Activated CD4-positive, alpha-beta T cell treated with anti-CD3 and anti-CD28 coated beads, Interleukin-2, amount 50 U/mL, for 1 hour (primary cell): ENCODE data around the gene KLHDC9.
A peak's percentile ranks its signal among the peaks of the same experiment; 100 is the strongest.
"Not testable (repeated sequence)": the region's sequence is repeated elsewhere in the genome, so short reads cannot be mapped to it uniquely, and the experiment has no call there.

Source experiments
- DNase-seq: peaks from one replicate; pipeline ENCODE4 v3.0.0-alpha.2; 2020

KLHDC9 gene

GRCh38 chr1:161098210-161099068 is at the start of gene KLHDC9:
KLHDC9 (plus strand) TSS chr1:161098361; CDS start chr1:161098536, 175 bp downstream.
- DNase-seq, result peak; percentile 48

GRCh38 chr1:161048949-161049722 is 49.0 kb upstream of the KLHDC9 start:
- no peak for DNase-seq

- no peak for DNase-seq
These were observed 46.9 kb upstream of the KLHDC9 start for GRCh38 chr1:161051219-161051618.

- DNase-seq, result no peak
These were observed 45.3 kb upstream of the KLHDC9 start for GRCh38 chr1:161052899-161053298.

GRCh38 chr1:161054232-161054631 is 43.9 kb upstream of the KLHDC9 start:
- no peak for DNase-seq

- DNase-seq, result no peak
These were observed 43.4 kb upstream of the KLHDC9 start for GRCh38 chr1:161054805-161055204.

GRCh38 chr1:161059293-161059692 is 38.9 kb upstream of the KLHDC9 start:
- DNase-seq, result no peak

GRCh38 chr1:161061419-161061818 is 36.7 kb upstream of the KLHDC9 start:
- DNase-seq, result no peak

GRCh38 chr1:161063936-161064335 is 34.2 kb upstream of the KLHDC9 start:
- not testable (repeated sequence) for DNase-seq

- DNase-seq, result not testable (repeated sequence)
These were observed 32.5 kb upstream of the KLHDC9 start for GRCh38 chr1:161065681-161066080.

GRCh38 chr1:161066694-161067093 is 31.5 kb upstream of the KLHDC9 start:
- no peak for DNase-seq

GRCh38 chr1:161068306-161069234 is 29.6 kb upstream of the KLHDC9 start:
- DNase-seq, result peak; percentile 79

- DNase-seq, result no peak
These were observed 28.9 kb upstream of the KLHDC9 start for GRCh38 chr1:161069241-161069640.

GRCh38 chr1:161069731-161070270 is 28.4 kb upstream of the KLHDC9 start, which contains the start of gene ARHGAP30:
ARHGAP30 (minus strand) TSS chr1:161069891; CDS start chr1:161069624, 267 bp downstream.
- DNase-seq, result peak; percentile 75

- DNase-seq, result no peak
These were observed 27.4 kb upstream of the KLHDC9 start for GRCh38 chr1:161070761-161071160.

- DNase-seq, result peak; percentile 43
These were observed 26.2 kb upstream of the KLHDC9 start for GRCh38 chr1:161071886-161072371.

- DNase-seq, result no peak
These were observed 25.3 kb upstream of the KLHDC9 start for GRCh38 chr1:161072751-161073449.

- no peak for DNase-seq
These were observed 24.6 kb upstream of the KLHDC9 start for GRCh38 chr1:161073474-161074121.

- DNase-seq, result no peak
These were observed 23.3 kb upstream of the KLHDC9 start for GRCh38 chr1:161074676-161075368.

- DNase-seq, result no peak
These were observed 21.8 kb upstream of the KLHDC9 start for GRCh38 chr1:161076410-161076809.
